GM23338 (cell line): ENCODE measurements around the gene IGLL5.
"Not testable (repeated sequence)": the region's sequence is repeated elsewhere in the genome, so short reads cannot be mapped to it uniquely, and the experiment has no call there.

ENCODE experiments used
- CTCF ChIP-seq, 2 experiments: fragments of 200-600 bp in 1 of 2; sonication (generic) in 1 of 2; conservative IDR thresholded peaks; 2 replicates each; pipeline versions ENCODE4 v1.5.1 to v1.6.1; 2016 to 2017; ENCODE audit warnings: antibody characterized with exemption in 2 of 2, low read depth in 2 of 2, mild to moderate bottlenecking in 2 of 2, moderate library complexity in 1 of 2
- EZH2 ChIP-seq: fragments of 200-600 bp; sonication (generic); IDR thresholded peaks from one replicate; pipeline ENCODE4 v1.8.0; 2017; ENCODE audit warnings: antibody characterized with exemption, mild to moderate bottlenecking, low read depth; ENCODE audit not compliant: unreplicated experiment
- POLR2AphosphoS5 ChIP-seq: IDR thresholded peaks from 2 replicates; pipeline ENCODE4 v1.6.1; 2016; ENCODE audit warnings: antibody characterized with exemption, low read depth
- REST ChIP-seq: IDR thresholded peaks from one replicate; pipeline ENCODE4 v1.6.1; 2018; ENCODE audit warnings: antibody characterized with exemption; ENCODE audit not compliant: unreplicated experiment

- not testable (repeated sequence) for TF ChIP-seq EZH2; CTCF (conservative IDR thresholded peaks at IDR 0.05; ENCODE audit: low read depth in 2 of 2); REST; POLR2AphosphoS5
Measured at GRCh38 chr22:22906391-22906790, 18.8 kb downstream of the IGLL5 start.
